Medulla oblongata (tissue), 1 donor: ENCODE results near the gene ZNF324B.
"Not testable (repeated sequence)": the region's sequence is repeated elsewhere in the genome, so short reads cannot be mapped to it uniquely, and the experiment has no call there.

Source experiments
- DNase-seq: peaks from one replicate; pipeline ENCODE4 v3.0.0-alpha.2; 2015; ENCODE audit errors: extremely low spot score

The ZNF324B gene

GRCh38 chr19:58455306-58455705 is 3.9 kb downstream of the ZNF324B start:
- DNase-seq: no peak

- DNase-seq: no peak
Observed at GRCh38 chr19:58456111-58456510, 4.7 kb downstream of the ZNF324B start.

- DNase-seq: no peak
Observed at GRCh38 chr19:58460039-58460438, 8.6 kb downstream of the ZNF324B start.

- DNase-seq: no peak
Observed at GRCh38 chr19:58466089-58466759, 14.8 kb downstream of the ZNF324B start.

- DNase-seq: peak; percentile 99
Observed at GRCh38 chr19:58466760-58467589, 15.6 kb downstream of the ZNF324B start, which contains the start of gene ZNF324. ZNF324 (plus strand) TSS chr19:58467080; CDS start chr19:58469186, 2,106 bp downstream.

- no peak for DNase-seq
Observed at GRCh38 chr19:58468216-58468839, 16.9 kb downstream of the ZNF324B start.

GRCh38 chr19:58469241-58470013 is 18.0 kb downstream of the ZNF324B start:
- no peak for DNase-seq

GRCh38 chr19:58470837-58471543 is 19.6 kb downstream of the ZNF324B start:
- not testable (repeated sequence) for DNase-seq

GRCh38 chr19:58471736-58472135 is 20.3 kb downstream of the ZNF324B start:
- no peak for DNase-seq

- DNase-seq: no peak
Observed at GRCh38 chr19:58473775-58474174, 22.4 kb downstream of the ZNF324B start.

- DNase-seq: no peak
Observed at GRCh38 chr19:58474291-58474996, 23.0 kb downstream of the ZNF324B start.

GRCh38 chr19:58474997-58475713 is 23.7 kb downstream of the ZNF324B start:
- DNase-seq: no peak

- DNase-seq: peak; percentile 98
Observed at GRCh38 chr19:58475714-58476497, 24.5 kb downstream of the ZNF324B start, which contains the start of gene ZNF446. ZNF446 (plus strand) TSS chr19:58476352; CDS start chr19:58477219, 867 bp downstream.

GRCh38 chr19:58476498-58477015 is 25.1 kb downstream of the ZNF324B start:
- no peak for DNase-seq

GRCh38 chr19:58477130-58477529 is 25.7 kb downstream of the ZNF324B start:
- DNase-seq: no peak

- no peak for DNase-seq
Observed at GRCh38 chr19:58477871-58478270, 26.4 kb downstream of the ZNF324B start.

- no peak for DNase-seq
Observed at GRCh38 chr19:58479303-58479702, 27.9 kb downstream of the ZNF324B start.

- DNase-seq: no peak
Observed at GRCh38 chr19:58479736-58480480, 28.5 kb downstream of the ZNF324B start.
